K562 (cell line): Measurements from ENCODE around the gene SV2C. TPM values are rescaled to one million over a fixed set of nuclear protein-coding genes. Genes with fewer than 3 reads are reported as not detected.

Source experiments
- ARID1B ChIP-seq: fragments of 450-650 bp; IDR thresholded peaks from 2 replicates; pipeline ENCODE4 v1.6.1; 2016; ENCODE audit warnings: antibody characterized with exemption, mild to moderate bottlenecking, inconsistent platforms
- BCL6 ChIP-seq: fragments of 250-450 bp; sonication (Bioruptor Pico); IDR thresholded peaks from 2 replicates; pipeline ENCODE4 v1.4.0; 2020
- CBX1 ChIP-seq: sonication (generic); IDR thresholded peaks from 2 replicates; pipeline ENCODE4 v1.6.1; 2016; ENCODE audit warnings: antibody characterized with exemption, low read depth, mild to moderate bottlenecking
- JUND ChIP-seq, 2 experiments: IDR thresholded peaks; 2 replicates in 1 of 2; 3 replicates in 1 of 2; pipeline ENCODE4 v1.6.1; 2011; ENCODE audit warnings: borderline replicate concordance in 2 of 2, low read depth in 2 of 2, low read length in 2 of 2, improper control_type of control experiment in 1 of 2, missing biosample characterization in 1 of 2, missing genetic modification characterization in 1 of 2, missing genetic modification reagents in 1 of 2
- KHSRP ChIP-seq: fragments of 450-650 bp; IDR thresholded peaks from 2 replicates; pipeline ENCODE4 v1.6.1; 2017
- NRF1 ChIP-seq, 2 experiments: fragments of 450-650 bp; IDR thresholded peaks in 1 of 2; conservative IDR thresholded peaks in 1 of 2; 2 replicates each; pipeline ENCODE4 v1.6.1; 2014; ENCODE audit warnings: mild to moderate bottlenecking in 2 of 2
- RBM34 ChIP-seq: fragments of 200-400 bp; formaldehyde crosslinking; IDR thresholded peaks from 2 replicates; pipeline ENCODE4 v1.6.1; 2018; ENCODE audit warnings: low read length, borderline replicate concordance; ENCODE audit not compliant: insufficient read depth
- SMARCA4 ChIP-seq: fragments of 450-650 bp; IDR thresholded peaks from 2 replicates; pipeline ENCODE4 v1.6.1; 2016
- TCFL5 ChIP-seq: fragments of 250-450 bp; sonication (Bioruptor Pico); conservative IDR thresholded peaks from 2 replicates; pipeline ENCODE4 v1.6.1; 2021; ENCODE audit warnings: mild to moderate bottlenecking, moderate library complexity, matching md5 sums
- ZNF121 ChIP-seq: sonication (generic); formaldehyde crosslinking; conservative IDR thresholded peaks from 2 replicates; pipeline ENCODE4 v1.8.0; 2022; ENCODE audit warnings: missing genetic modification reagents
- ZNF57 ChIP-seq: fragments of 450-650 bp; formaldehyde crosslinking; IDR thresholded peaks from 2 replicates; pipeline ENCODE4 v1.4.0; 2020; ENCODE audit warnings: mild to moderate bottlenecking, moderate library complexity
- ZNF77 ChIP-seq: fragments of 250-450 bp; sonication (Bioruptor Pico); IDR thresholded peaks from 2 replicates; pipeline ENCODE4 v1.5.0; 2020
- polyA plus RNA-seq, 8 experiments: library from polyadenylated mRNA; depleted of rRNA in 4 of 8; stranded (reverse) in 5 of 8; unstranded in 3 of 8; fragments of >200 nt; fragmentation: Nextera tagmentation in 2 of 8; fragmentation: Illumina TruSeq in 1 of 8; extraction: Ambion mirVana in 2 of 8; extraction: Trizol in 1 of 8; gene quantifications; 2 replicates each; pipeline versions ENCODE4 v1.2.1 to v1.2.3, GENCODE V29; 2011 to 2014; ENCODE audit warnings: inconsistent platforms in 1 of 8, missing spikeins in 1 of 8
- total RNA-seq, 7 experiments: library from RNA; depleted of rRNA in 6 of 7; stranded (reverse); fragments of >200 nt in 6 of 7; fragmentation: Illumina TruSeq in 2 of 7; extraction: Trizol in 2 of 7; gene quantifications; 2 replicates each; pipeline versions ENCODE4 v1.2.1 to v1.2.3, GENCODE V29; 2011 to 2021; ENCODE audit warnings: low replicate concordance in 1 of 7
- TF ChIP-seq, protein P1 (sequence below), 2 experiments: fragments of 450-650 bp in 1 of 2; sonication (generic) in 1 of 2; formaldehyde crosslinking in 1 of 2; IDR thresholded peaks; 2 replicates each; pipeline versions ENCODE4 v1.7.1 to v1.9.0; 2016 to 2022; ENCODE audit warnings: inconsistent platforms in 1 of 2, mild to moderate bottlenecking in 1 of 2, missing genetic modification reagents in 1 of 2
- TF ChIP-seq, protein P2 (sequence below): IDR thresholded peaks from 3 replicates; pipeline ENCODE4 v1.6.1; 2011; ENCODE audit warnings: borderline replicate concordance, mild to moderate bottlenecking; ENCODE audit not compliant: insufficient read length, insufficient read depth
- TF ChIP-seq, protein P3 (sequence below), 2 experiments: fragments of 150-350 bp in 1 of 2; IDR thresholded peaks; 2 replicates each; pipeline ENCODE4 v1.6.1; 2012 to 2016; ENCODE audit warnings: low read depth in 2 of 2, low read length in 2 of 2, mild to moderate bottlenecking in 1 of 2, moderate library complexity in 1 of 2

Gene SV2C
- total and polyA plus RNA-seq, 9 of the 15 experiments (the other 6 are each of a cell fraction or from before 2014, with no cell fraction given), result 0.05 TPM; not detected in 8

DNA sequence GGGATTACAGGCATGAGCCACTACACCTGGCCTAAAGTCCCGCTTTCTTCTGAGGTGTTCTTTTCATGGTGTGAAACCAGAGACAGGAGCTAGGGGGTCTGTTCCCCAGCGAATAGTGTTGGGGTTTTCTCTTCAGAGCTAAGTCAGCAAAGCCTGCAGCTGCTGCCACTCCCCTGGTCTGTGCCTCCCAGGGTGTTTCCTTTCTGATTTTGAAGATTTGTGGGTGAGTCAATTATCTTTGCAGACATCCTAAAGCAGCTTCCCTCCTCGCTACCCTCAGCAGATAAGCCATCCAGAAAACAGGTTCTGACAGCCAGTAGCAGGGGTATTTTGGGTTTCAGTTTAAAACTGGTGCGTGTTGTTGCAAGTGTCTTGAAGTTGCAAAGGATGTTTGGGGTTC is 247.9 kb downstream of the SV2C start (continued):
- TF ChIP-seq RBM34 (no peak), SMARCA4 (0 out of 2 replicates have a peak, but pooled peaks have one; percentile 22), ZNF57 (no peak), KHSRP (no peak), NRF1 (conservative IDR thresholded peaks at IDR 0.05 in 1 of 2, IDR thresholded peaks at IDR 0.05 in 1 of 2) (no peak), JUND (IDR thresholded peaks at IDR 0.05; ENCODE audit: borderline replicate concordance, low read depth, low read length) (peak; percentile 8; the same call in 1 of the 2 replicates), JUND (tag; IDR thresholded peaks at IDR 0.05; ENCODE audit: borderline replicate concordance, low read depth, low read length) (no peak), ZNF77 (CRISPR knock-in tag) (no peak), TCFL5 (CRISPR knock-in tag) (no peak), ARID1B (peak; percentile 57; the same call in 1 of the 2 replicates), CBX1 (no peak), ZNF121 (CRISPR knock-in tag) (no peak), BCL6 (CRISPR knock-in tag) (no peak)
- TF ChIP-seq, protein P1, sequence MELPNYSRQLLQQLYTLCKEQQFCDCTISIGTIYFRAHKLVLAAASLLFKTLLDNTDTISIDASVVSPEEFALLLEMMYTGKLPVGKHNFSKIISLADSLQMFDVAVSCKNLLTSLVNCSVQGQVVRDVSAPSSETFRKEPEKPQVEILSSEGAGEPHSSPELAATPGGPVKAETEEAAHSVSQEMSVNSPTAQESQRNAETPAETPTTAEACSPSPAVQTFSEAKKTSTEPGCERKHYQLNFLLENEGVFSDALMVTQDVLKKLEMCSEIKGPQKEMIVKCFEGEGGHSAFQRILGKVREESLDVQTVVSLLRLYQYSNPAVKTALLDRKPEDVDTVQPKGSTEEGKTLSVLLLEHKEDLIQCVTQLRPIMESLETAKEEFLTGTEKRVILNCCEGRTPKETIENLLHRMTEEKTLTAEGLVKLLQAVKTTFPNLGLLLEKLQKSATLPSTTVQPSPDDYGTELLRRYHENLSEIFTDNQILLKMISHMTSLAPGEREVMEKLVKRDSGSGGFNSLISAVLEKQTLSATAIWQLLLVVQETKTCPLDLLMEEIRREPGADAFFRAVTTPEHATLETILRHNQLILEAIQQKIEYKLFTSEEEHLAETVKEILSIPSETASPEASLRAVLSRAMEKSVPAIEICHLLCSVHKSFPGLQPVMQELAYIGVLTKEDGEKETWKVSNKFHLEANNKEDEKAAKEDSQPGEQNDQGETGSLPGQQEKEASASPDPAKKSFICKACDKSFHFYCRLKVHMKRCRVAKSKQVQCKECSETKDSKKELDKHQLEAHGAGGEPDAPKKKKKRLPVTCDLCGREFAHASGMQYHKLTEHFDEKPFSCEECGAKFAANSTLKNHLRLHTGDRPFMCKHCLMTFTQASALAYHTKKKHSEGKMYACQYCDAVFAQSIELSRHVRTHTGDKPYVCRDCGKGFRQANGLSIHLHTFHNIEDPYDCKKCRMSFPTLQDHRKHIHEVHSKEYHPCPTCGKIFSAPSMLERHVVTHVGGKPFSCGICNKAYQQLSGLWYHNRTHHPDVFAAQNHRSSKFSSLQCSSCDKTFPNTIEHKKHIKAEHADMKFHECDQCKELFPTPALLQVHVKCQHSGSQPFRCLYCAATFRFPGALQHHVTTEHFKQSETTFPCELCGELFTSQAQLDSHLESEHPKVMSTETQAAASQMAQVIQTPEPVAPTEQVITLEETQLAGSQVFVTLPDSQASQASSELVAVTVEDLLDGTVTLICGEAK (IDR thresholded peaks at IDR 0.05), result no peak
- TF ChIP-seq, protein P1 (CRISPR knock-in tag; IDR thresholded peaks at IDR 0.05), result no peak
- TF ChIP-seq, protein P2, sequence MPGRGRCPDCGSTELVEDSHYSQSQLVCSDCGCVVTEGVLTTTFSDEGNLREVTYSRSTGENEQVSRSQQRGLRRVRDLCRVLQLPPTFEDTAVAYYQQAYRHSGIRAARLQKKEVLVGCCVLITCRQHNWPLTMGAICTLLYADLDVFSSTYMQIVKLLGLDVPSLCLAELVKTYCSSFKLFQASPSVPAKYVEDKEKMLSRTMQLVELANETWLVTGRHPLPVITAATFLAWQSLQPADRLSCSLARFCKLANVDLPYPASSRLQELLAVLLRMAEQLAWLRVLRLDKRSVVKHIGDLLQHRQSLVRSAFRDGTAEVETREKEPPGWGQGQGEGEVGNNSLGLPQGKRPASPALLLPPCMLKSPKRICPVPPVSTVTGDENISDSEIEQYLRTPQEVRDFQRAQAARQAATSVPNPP, result no peak
- TF ChIP-seq, protein P3, sequence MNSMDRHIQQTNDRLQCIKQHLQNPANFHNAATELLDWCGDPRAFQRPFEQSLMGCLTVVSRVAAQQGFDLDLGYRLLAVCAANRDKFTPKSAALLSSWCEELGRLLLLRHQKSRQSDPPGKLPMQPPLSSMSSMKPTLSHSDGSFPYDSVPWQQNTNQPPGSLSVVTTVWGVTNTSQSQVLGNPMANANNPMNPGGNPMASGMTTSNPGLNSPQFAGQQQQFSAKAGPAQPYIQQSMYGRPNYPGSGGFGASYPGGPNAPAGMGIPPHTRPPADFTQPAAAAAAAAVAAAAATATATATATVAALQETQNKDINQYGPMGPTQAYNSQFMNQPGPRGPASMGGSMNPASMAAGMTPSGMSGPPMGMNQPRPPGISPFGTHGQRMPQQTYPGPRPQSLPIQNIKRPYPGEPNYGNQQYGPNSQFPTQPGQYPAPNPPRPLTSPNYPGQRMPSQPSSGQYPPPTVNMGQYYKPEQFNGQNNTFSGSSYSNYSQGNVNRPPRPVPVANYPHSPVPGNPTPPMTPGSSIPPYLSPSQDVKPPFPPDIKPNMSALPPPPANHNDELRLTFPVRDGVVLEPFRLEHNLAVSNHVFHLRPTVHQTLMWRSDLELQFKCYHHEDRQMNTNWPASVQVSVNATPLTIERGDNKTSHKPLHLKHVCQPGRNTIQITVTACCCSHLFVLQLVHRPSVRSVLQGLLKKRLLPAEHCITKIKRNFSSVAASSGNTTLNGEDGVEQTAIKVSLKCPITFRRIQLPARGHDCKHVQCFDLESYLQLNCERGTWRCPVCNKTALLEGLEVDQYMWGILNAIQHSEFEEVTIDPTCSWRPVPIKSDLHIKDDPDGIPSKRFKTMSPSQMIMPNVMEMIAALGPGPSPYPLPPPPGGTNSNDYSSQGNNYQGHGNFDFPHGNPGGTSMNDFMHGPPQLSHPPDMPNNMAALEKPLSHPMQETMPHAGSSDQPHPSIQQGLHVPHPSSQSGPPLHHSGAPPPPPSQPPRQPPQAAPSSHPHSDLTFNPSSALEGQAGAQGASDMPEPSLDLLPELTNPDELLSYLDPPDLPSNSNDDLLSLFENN (IDR thresholded peaks at IDR 0.05; ENCODE audit: low read depth in 2 of 2, low read length in 2 of 2), result no peak
